ENCODE measurements around the gene NELFA. TPM values are rescaled to one million over a fixed set of nuclear protein-coding genes. Genes with fewer than 3 reads are reported as not detected.

The NELFA gene
- total RNA-seq, 1 donor from 2014 or later, result 32.5 TPM

GRCh38 chr4:1983846-1984405 lies 24.8 kb downstream of the NELFA start:
- H3K36me3 Mint-ChIP-seq (ENCODE audit: unreplicated experiment), result peaks cover 38% of the 10 kb centered on the region
- TF ChIP-seq, protein P1, sequence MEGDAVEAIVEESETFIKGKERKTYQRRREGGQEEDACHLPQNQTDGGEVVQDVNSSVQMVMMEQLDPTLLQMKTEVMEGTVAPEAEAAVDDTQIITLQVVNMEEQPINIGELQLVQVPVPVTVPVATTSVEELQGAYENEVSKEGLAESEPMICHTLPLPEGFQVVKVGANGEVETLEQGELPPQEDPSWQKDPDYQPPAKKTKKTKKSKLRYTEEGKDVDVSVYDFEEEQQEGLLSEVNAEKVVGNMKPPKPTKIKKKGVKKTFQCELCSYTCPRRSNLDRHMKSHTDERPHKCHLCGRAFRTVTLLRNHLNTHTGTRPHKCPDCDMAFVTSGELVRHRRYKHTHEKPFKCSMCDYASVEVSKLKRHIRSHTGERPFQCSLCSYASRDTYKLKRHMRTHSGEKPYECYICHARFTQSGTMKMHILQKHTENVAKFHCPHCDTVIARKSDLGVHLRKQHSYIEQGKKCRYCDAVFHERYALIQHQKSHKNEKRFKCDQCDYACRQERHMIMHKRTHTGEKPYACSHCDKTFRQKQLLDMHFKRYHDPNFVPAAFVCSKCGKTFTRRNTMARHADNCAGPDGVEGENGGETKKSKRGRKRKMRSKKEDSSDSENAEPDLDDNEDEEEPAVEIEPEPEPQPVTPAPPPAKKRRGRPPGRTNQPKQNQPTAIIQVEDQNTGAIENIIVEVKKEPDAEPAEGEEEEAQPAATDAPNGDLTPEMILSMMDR (IDR thresholded peaks at IDR 0.05), result no peak
- H3K27ac Mint-ChIP-seq (ENCODE audit: unreplicated experiment), result no peak overlapping the region
- no peaks in the 10 kb centered on the region for H3K9me3 Mint-ChIP-seq (ENCODE audit: unreplicated experiment)
- peak; percentile 81 for DNase-seq (ENCODE audit: extremely low spot score, unreplicated experiment)
- no peak overlapping the region for H3K4me3 Mint-ChIP-seq (ENCODE audit: unreplicated experiment)
- H3K4me1 Mint-ChIP-seq (ENCODE audit: unreplicated experiment), result peaks cover 11% of the 10 kb centered on the region
- no peaks in the 10 kb centered on the region for H3K27me3 Mint-ChIP-seq (ENCODE audit: unreplicated experiment)

- Mint-ChIP-seq H3K9me3 (ENCODE audit: unreplicated experiment) (no peaks in the 10 kb centered on the region), H3K4me3 (ENCODE audit: unreplicated experiment) (no peak overlapping the region), H3K27me3 (ENCODE audit: unreplicated experiment) (no peaks in the 10 kb centered on the region), H3K4me1 (ENCODE audit: unreplicated experiment) (peaks cover 11% of the 10 kb centered on the region), H3K27ac (ENCODE audit: unreplicated experiment) (no peak overlapping the region), H3K36me3 (ENCODE audit: unreplicated experiment) (peaks cover 40% of the 10 kb centered on the region)
- TF ChIP-seq, protein P1 (IDR thresholded peaks at IDR 0.05), result no peak
- peak; percentile 82 for DNase-seq (ENCODE audit: extremely low spot score, unreplicated experiment)
Observed at GRCh38 chr4:1983053-1983845, 25.5 kb downstream of the NELFA start.

- peak; percentile 79 for DNase-seq (ENCODE audit: extremely low spot score, unreplicated experiment)
- Mint-ChIP-seq H3K27ac (ENCODE audit: unreplicated experiment) (peak overlapping the region; percentile 54), H3K27me3 (ENCODE audit: unreplicated experiment) (no peaks in the 10 kb centered on the region), H3K9me3 (ENCODE audit: unreplicated experiment) (no peaks in the 10 kb centered on the region), H3K36me3 (ENCODE audit: unreplicated experiment) (peaks cover 34% of the 10 kb centered on the region), H3K4me1 (ENCODE audit: unreplicated experiment) (peaks cover 11% of the 10 kb centered on the region), H3K4me3 (ENCODE audit: unreplicated experiment) (no peak overlapping the region)
- TF ChIP-seq, protein P1 (IDR thresholded peaks at IDR 0.05), result no peak
Observed at GRCh38 chr4:1982124-1983052, 26.4 kb downstream of the NELFA start.

- Mint-ChIP-seq H3K27ac (ENCODE audit: unreplicated experiment) (peak overlapping the region; percentile 54), H3K36me3 (ENCODE audit: unreplicated experiment) (peaks cover 34% of the 10 kb centered on the region), H3K9me3 (ENCODE audit: unreplicated experiment) (no peaks in the 10 kb centered on the region), H3K4me1 (ENCODE audit: unreplicated experiment) (peaks cover 11% of the 10 kb centered on the region), H3K27me3 (ENCODE audit: unreplicated experiment) (no peaks in the 10 kb centered on the region), H3K4me3 (ENCODE audit: unreplicated experiment) (no peak overlapping the region)
- peak; percentile 77 for DNase-seq (ENCODE audit: extremely low spot score, unreplicated experiment)
- TF ChIP-seq, protein P1 (IDR thresholded peaks at IDR 0.05), result no peak
Observed at GRCh38 chr4:1981251-1982058, 27.3 kb downstream of the NELFA start.
